HCT116 (cell line): ENCODE measurements around the gene TAF1L. TPM values are rescaled to one million over a fixed set of nuclear protein-coding genes. Genes with fewer than 3 reads are reported as not detected.
A peak's percentile ranks its signal among the peaks of the same experiment; 100 is the strongest.
"Not testable (repeated sequence)": the region's sequence is repeated elsewhere in the genome, so short reads cannot be mapped to it uniquely, and the experiment has no call there.

Source experiments
- ATAC-seq: fragments of 200-7000 bp; cut with Tn5 transposase; 2 replicates; pipeline ENCODE4 v1.9.1; 2020; ENCODE audit warnings: mild to moderate bottlenecking, moderate library complexity
- BruUV-seq: library from RNA; stranded (reverse); fragments of 400-500 nt; replicated peaks from 2 replicates; lab custom pipeline; 2021; lab: Mats Ljungman, UMichigan
- CTCF ChIA-PET: fragments of 300-600 bp; sonication (Branson Sonifier 250); formaldehyde crosslinking; loops from one replicate; lab custom pipeline; 2021; ENCODE audit warnings: antibody characterized with exemption; lab: Charles Lee
- POLR2A ChIA-PET: fragments of 300-600, 350-600 bp; sonication (Branson Sonifier 250); formaldehyde crosslinking; loops from one replicate; lab custom pipeline; 2021; ENCODE audit warnings: antibody characterized with exemption; lab: Charles Lee
- RAD21 ChIA-PET, 2 experiments: fragments of 300-600 bp; sonication (Branson Sonifier 250); formaldehyde crosslinking; loops; one replicate each; lab custom pipeline; 2023; ENCODE audit warnings: low total read pairs in 2 of 2; ENCODE audit not compliant: uncharacterized antibody in 2 of 2, unreplicated experiment in 2 of 2, low non-redundant PET in 1 of 2; lab: Charles Lee
- DNase-seq: peaks from one replicate; pipeline ENCODE4 v3.0.0-alpha.2; 2010; ENCODE audit warnings: low read depth, low spot score
- H2AFZ ChIP-seq: fragments of 200-600 bp; shearing (Covaris generic), sonication (generic); 2 replicates; pipeline ENCODE4 v1.6.1; 2017; ENCODE audit warnings: low read depth, mixed run types, mixed read lengths, antibody characterized with exemption, low read length; ENCODE audit not compliant: poor library complexity, severe bottlenecking
- H3K27ac ChIP-seq: 2 replicates; pipeline ENCODE4 v1.5.1; 2012; ENCODE audit warnings: low read depth, low read length
- H3K27me3 ChIP-seq: fragments of 200-600 bp; sonication (generic); 2 replicates; pipeline ENCODE4 v1.6.1; 2016; ENCODE audit warnings: mixed run types, low read length, mixed read lengths; ENCODE audit not compliant: insufficient read depth
- H3K36me3 ChIP-seq, 2 experiments: fragments of 200-500 bp in 1 of 2; fragments of 200-600 bp in 1 of 2; sonication (Bioruptor generic) in 1 of 2; sonication (generic) in 1 of 2; 2 replicates each; pipeline versions ENCODE4 v1.5.1 to v1.6.1; 2014 to 2016; ENCODE audit warnings: low read length in 2 of 2, inconsistent platforms in 1 of 2, mixed read lengths in 1 of 2, mixed run types in 1 of 2; ENCODE audit not compliant: insufficient read depth in 2 of 2, control insufficient read depth in 1 of 2
- H3K4me1 ChIP-seq, 2 experiments: fragments of 200-600 bp in 1 of 2; sonication (generic) in 1 of 2; 2 replicates each; pipeline versions ENCODE4 v1.5.1 to v1.6.1; 2012 to 2017; ENCODE audit warnings: low read length in 2 of 2, inconsistent platforms in 1 of 2, mild to moderate bottlenecking in 1 of 2, mixed read lengths in 1 of 2, mixed run types in 1 of 2, moderate library complexity in 1 of 2; ENCODE audit not compliant: insufficient read depth in 2 of 2, control insufficient read depth in 1 of 2
- H3K4me2 ChIP-seq: fragments of 200-600 bp; sonication (generic); 2 replicates; pipeline ENCODE4 v1.6.1; 2017; ENCODE audit warnings: mixed run types, low read length, mixed read lengths
- H3K4me3 ChIP-seq, 2 experiments: fragments of 200-600 bp in 1 of 2; sonication (generic) in 1 of 2; replicated peaks in 1 of 2; 2 replicates each; pipeline ENCODE4 v1.5.1; 2011 to 2016; ENCODE audit warnings: low read length in 2 of 2, control low read depth in 1 of 2, low read depth in 1 of 2, mild to moderate bottlenecking in 1 of 2, mixed read lengths in 1 of 2, mixed run types in 1 of 2
- H3K79me2 ChIP-seq: fragments of 200-600 bp; sonication (generic); 2 replicates; pipeline ENCODE4 v1.6.1; 2017; ENCODE audit warnings: mild to moderate bottlenecking, mixed run types, low read length, moderate library complexity, mixed read lengths; ENCODE audit not compliant: insufficient read depth
- H3K9ac ChIP-seq: fragments of 200-600 bp; sonication (generic); 2 replicates; pipeline ENCODE4 v1.6.1; 2016; ENCODE audit warnings: low read length, mixed read lengths
- H3K9me2 ChIP-seq: fragments of 200-600 bp; sonication (generic), shearing (Covaris generic); 2 replicates; pipeline ENCODE4 v1.6.1; 2017; ENCODE audit warnings: mixed run types, mild to moderate bottlenecking, moderate library complexity; ENCODE audit not compliant: insufficient read depth
- H3K9me3 ChIP-seq, 2 experiments: fragments of 200-500 bp in 1 of 2; fragments of 200-600 bp in 1 of 2; sonication (Bioruptor generic) in 1 of 2; sonication (generic) in 1 of 2; 2 replicates each; pipeline ENCODE4 v1.6.1; 2014 to 2017; ENCODE audit warnings: low read length in 2 of 2, mixed read lengths in 2 of 2, inconsistent platforms in 1 of 2, low read depth in 1 of 2, mild to moderate bottlenecking in 1 of 2, mixed run types in 1 of 2, moderate library complexity in 1 of 2; ENCODE audit not compliant: control insufficient read depth in 1 of 2, insufficient read depth in 1 of 2
- H4K20me1 ChIP-seq: fragments of 200-600 bp; sonication (generic), shearing (Covaris generic); 2 replicates; pipeline ENCODE4 v1.6.1; 2017; ENCODE audit warnings: mixed run types, mild to moderate bottlenecking, moderate library complexity; ENCODE audit not compliant: insufficient read depth
- CEBPB ChIP-seq: IDR thresholded peaks from 2 replicates; pipeline ENCODE4 v1.6.1; 2012; ENCODE audit warnings: low read depth
- ELF1 ChIP-seq: IDR thresholded peaks from 2 replicates; pipeline ENCODE4 v1.6.1; 2012; ENCODE audit warnings: low read depth, borderline replicate concordance
- FOSL1 ChIP-seq: IDR thresholded peaks from 2 replicates; pipeline ENCODE4 v1.6.1; 2012; ENCODE audit warnings: low read depth
- JUND ChIP-seq: IDR thresholded peaks from 2 replicates; pipeline ENCODE4 v1.6.1; 2012
- POLR2A ChIP-seq: IDR thresholded peaks from 2 replicates; pipeline ENCODE4 v1.7.0; 2011; ENCODE audit warnings: borderline replicate concordance; ENCODE audit not compliant: insufficient read depth, insufficient read length; ENCODE audit errors: extremely low read depth
- POLR2AphosphoS5 ChIP-seq: IDR thresholded peaks from 2 replicates; pipeline ENCODE4 v1.6.1; 2011; ENCODE audit warnings: mild to moderate bottlenecking, low read depth, low read length, moderate library complexity
- SIN3A ChIP-seq: IDR thresholded peaks from 2 replicates; pipeline ENCODE4 v1.6.1; 2012; ENCODE audit warnings: low read depth
- YY1 ChIP-seq: IDR thresholded peaks from 2 replicates; pipeline ENCODE4 v1.6.1; 2011; ENCODE audit warnings: low read length, low read depth, moderate library complexity, mild to moderate bottlenecking; ENCODE audit not compliant: insufficient replicate concordance; ENCODE audit errors: extremely low read depth
- ZFX ChIP-seq: fragments of 450-650 bp; IDR thresholded peaks from 2 replicates; pipeline ENCODE4 v1.6.1; 2017
- intact Hi-C: fragments of 100-400 bp; cut with micrococcal nuclease; formaldehyde crosslinking; loops from 2 replicates; pipeline ENCODE4 v1.10.0; 2022
- total RNA-seq: library from RNA; stranded (reverse); gene quantifications from one replicate; pipeline ENCODE4 v1.2.1, GENCODE V29; 2021; ENCODE audit not compliant: unreplicated experiment
- TF ChIP-seq, protein P1 (sequence below): IDR thresholded peaks from 2 replicates; pipeline ENCODE4 v1.6.1; 2011; ENCODE audit warnings: mild to moderate bottlenecking, low read length, moderate library complexity; ENCODE audit not compliant: insufficient replicate concordance; ENCODE audit errors: extremely low read depth
- TF ChIP-seq, protein P2 (sequence below): IDR thresholded peaks from 2 replicates; pipeline ENCODE4 v1.6.1; 2012
- TF ChIP-seq, protein P3 (sequence below): IDR thresholded peaks from 2 replicates; pipeline ENCODE4 v1.6.1; 2012
- TF ChIP-seq, protein P4 (sequence below), 3 experiments: fragments of 200-600 bp in 1 of 3; sonication (generic) in 1 of 3; IDR thresholded peaks in 2 of 3; conservative IDR thresholded peaks in 1 of 3; 2 replicates each; pipeline ENCODE4 v1.5.1; 2012 to 2017; ENCODE audit warnings: low read depth in 2 of 3, low read length in 2 of 3, antibody characterized with exemption in 1 of 3, borderline replicate concordance in 1 of 3, control low read depth in 1 of 3, mild to moderate bottlenecking in 1 of 3, mixed read lengths in 1 of 3, mixed run types in 1 of 3, moderate library complexity in 1 of 3; ENCODE audit not compliant: insufficient read depth in 1 of 3

TAF1L gene
- total RNA-seq, 1 experiment from 2014 or later: not detected

DNA sequence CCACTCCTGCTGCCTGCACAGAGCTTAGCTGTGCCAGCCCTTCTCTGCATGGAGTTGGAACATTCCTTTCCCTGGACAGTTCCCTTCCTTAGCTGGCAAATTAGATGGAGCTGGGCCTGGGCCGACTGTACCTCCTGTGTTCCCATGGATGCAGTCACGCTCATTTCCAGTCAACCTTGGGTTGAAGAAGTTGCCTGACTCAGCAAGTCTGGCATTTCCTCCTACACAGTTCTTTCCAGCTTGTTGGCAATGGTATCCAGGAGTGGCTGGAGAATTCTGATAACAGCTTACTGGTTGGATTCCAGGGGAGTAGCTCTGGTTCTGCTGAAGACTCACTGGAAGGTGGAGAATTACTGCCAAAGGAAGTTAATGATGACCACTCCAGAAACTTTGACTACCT lies 9.2 kb upstream of the TAF1L start:
- no peaks in the 10 kb centered on the region for H3K9me2 ChIP-seq
- intact Hi-C loops: no loop called here
- no peak overlapping the region for H3K27ac ChIP-seq
- no peaks in the 10 kb centered on the region; a peak in 1 of 4 replicates for H3K4me1 ChIP-seq
- no peaks in the 10 kb centered on the region for H3K79me2 ChIP-seq
- CTCF ChIA-PET: interaction anchor here (0.7 kb wide), 1 partner anchor 984 kb away, joined by 3 read pairs; no protein-coding TSS in a partner anchor
- no peak for TF ChIP-seq ELF1
- TF ChIP-seq, protein P1, sequence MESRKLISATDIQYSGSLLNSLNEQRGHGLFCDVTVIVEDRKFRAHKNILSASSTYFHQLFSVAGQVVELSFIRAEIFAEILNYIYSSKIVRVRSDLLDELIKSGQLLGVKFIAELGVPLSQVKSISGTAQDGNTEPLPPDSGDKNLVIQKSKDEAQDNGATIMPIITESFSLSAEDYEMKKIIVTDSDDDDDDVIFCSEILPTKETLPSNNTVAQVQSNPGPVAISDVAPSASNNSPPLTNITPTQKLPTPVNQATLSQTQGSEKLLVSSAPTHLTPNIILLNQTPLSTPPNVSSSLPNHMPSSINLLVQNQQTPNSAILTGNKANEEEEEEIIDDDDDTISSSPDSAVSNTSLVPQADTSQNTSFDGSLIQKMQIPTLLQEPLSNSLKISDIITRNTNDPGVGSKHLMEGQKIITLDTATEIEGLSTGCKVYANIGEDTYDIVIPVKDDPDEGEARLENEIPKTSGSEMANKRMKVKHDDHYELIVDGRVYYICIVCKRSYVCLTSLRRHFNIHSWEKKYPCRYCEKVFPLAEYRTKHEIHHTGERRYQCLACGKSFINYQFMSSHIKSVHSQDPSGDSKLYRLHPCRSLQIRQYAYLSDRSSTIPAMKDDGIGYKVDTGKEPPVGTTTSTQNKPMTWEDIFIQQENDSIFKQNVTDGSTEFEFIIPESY: no peak
- TF ChIP-seq SIN3A: no peak
- no peak for TF ChIP-seq CEBPB
- TF ChIP-seq, protein P2, sequence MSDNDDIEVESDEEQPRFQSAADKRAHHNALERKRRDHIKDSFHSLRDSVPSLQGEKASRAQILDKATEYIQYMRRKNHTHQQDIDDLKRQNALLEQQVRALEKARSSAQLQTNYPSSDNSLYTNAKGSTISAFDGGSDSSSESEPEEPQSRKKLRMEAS: no peak
- TF ChIP-seq, protein P3, sequence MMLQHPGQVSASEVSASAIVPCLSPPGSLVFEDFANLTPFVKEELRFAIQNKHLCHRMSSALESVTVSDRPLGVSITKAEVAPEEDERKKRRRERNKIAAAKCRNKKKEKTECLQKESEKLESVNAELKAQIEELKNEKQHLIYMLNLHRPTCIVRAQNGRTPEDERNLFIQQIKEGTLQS: no peak
- TF ChIP-seq, protein P4, sequence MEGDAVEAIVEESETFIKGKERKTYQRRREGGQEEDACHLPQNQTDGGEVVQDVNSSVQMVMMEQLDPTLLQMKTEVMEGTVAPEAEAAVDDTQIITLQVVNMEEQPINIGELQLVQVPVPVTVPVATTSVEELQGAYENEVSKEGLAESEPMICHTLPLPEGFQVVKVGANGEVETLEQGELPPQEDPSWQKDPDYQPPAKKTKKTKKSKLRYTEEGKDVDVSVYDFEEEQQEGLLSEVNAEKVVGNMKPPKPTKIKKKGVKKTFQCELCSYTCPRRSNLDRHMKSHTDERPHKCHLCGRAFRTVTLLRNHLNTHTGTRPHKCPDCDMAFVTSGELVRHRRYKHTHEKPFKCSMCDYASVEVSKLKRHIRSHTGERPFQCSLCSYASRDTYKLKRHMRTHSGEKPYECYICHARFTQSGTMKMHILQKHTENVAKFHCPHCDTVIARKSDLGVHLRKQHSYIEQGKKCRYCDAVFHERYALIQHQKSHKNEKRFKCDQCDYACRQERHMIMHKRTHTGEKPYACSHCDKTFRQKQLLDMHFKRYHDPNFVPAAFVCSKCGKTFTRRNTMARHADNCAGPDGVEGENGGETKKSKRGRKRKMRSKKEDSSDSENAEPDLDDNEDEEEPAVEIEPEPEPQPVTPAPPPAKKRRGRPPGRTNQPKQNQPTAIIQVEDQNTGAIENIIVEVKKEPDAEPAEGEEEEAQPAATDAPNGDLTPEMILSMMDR (IDR thresholded peaks at IDR 0.05 in 2 of 3, conservative IDR thresholded peaks at IDR 0.05 in 1 of 3; ENCODE audit: borderline replicate concordance in 1 of 3, insufficient read depth in 1 of 3, low read depth in 2 of 3, low read length in 2 of 3): no peak
- no peak for TF ChIP-seq ZFX
- no peak for TF ChIP-seq FOSL1
- TF ChIP-seq POLR2A: no peak
- TF ChIP-seq POLR2AphosphoS5: no peak
- TF ChIP-seq YY1: no peak
- TF ChIP-seq JUND: no peak
- no peaks in the 10 kb centered on the region for H3K27me3 ChIP-seq
- no peak for DNase-seq
- RAD21 ChIA-PET: no interaction called here
- H3K9ac ChIP-seq: no peak overlapping the region
- 0 out of 2 replicates have a peak overlapping the region, but pooled peaks have one; percentile 13 for H3K4me2 ChIP-seq
- ATAC-seq: no peak
- H4K20me1 ChIP-seq: no peaks in the 10 kb centered on the region
- H3K4me3 ChIP-seq: no peak overlapping the region
- H2AFZ ChIP-seq: no peak overlapping the region
- no TSS peak for BruUV-seq
- H3K9me3 ChIP-seq: no peaks in the 10 kb centered on the region
- POLR2A ChIA-PET: interaction anchor here (0.7 kb wide), 1 partner anchor 41 kb away, joined by 4 read pairs; no protein-coding TSS in a partner anchor
- H3K36me3 ChIP-seq: no peaks in the 10 kb centered on the region

DNA sequence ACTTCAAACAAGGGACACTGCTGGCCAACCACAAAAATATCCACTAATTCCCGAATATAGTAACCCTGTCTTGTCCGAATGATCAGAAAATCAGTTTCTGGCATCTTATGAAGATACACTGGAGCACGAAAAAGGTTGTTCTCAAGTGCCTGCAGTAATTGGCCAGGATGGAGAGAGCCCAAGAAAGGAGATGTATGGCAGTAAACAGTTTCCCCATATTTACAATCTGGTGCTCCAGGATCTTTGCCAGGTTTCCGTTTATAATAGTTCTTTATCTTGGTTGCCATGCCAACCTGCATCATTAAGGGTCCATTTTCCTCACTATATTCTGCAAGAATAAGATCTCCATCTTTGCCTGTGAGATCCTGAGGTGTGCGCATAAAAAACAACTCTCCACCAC lies 2.3 kb downstream of the TAF1L start:
- DNase-seq, POLR2A ChIA-PET, BruUV-seq, H4K20me1 ChIP-seq, H3K4me1 ChIP-seq, RAD21 ChIA-PET, H3K9ac ChIP-seq, ATAC-seq, H3K4me3 ChIP-seq, H3K36me3 ChIP-seq, H3K4me2 ChIP-seq, intact Hi-C loops, CTCF ChIA-PET, H3K9me3 ChIP-seq, H3K79me2 ChIP-seq, H2AFZ ChIP-seq, H3K9me2 ChIP-seq, H3K27ac ChIP-seq, H3K27me3 ChIP-seq: not testable (repeated sequence)
